LHCN-M2 (cell line): Measurements from ENCODE around the gene TMEM120B. TPM values are rescaled to one million over a fixed set of nuclear protein-coding genes. Genes with fewer than 3 reads are reported as not detected.

Source experiments
- DNase-seq: peaks from one replicate; pipeline ENCODE4 v3.0.0-alpha.2; 2012; ENCODE audit warnings: low read depth
- total RNA-seq: library from RNA; depleted of rRNA; stranded (reverse); fragments of >200 nt; gene quantifications from 2 replicates; pipeline ENCODE4 v1.2.3, GENCODE V29; 2014

TMEM120B gene
- total RNA-seq, 1 experiment from 2014 or later: 13.0 TPM

GRCh38 chr12:121791671-121792551 lies 79.4 kb downstream of the TMEM120B start:
- DNase-seq: no peak

GRCh38 chr12:121792607-121793439 lies 80.3 kb downstream of the TMEM120B start:
- DNase-seq: no peak

- no peak for DNase-seq
These were observed 80.9 kb downstream of the TMEM120B start, which contains the start of gene RHOF for GRCh38 chr12:121793440-121793837. RHOF (minus strand) TSS chr12:121793688; CDS start chr12:121793633, 55 bp downstream.

- DNase-seq: peak; percentile 82
These were observed 81.4 kb downstream of the TMEM120B start for GRCh38 chr12:121793838-121794533.

- no peak for DNase-seq
These were observed 82.0 kb downstream of the TMEM120B start for GRCh38 chr12:121794534-121795033.

- peak; percentile 79 for DNase-seq
These were observed 82.7 kb downstream of the TMEM120B start for GRCh38 chr12:121795034-121795968.

GRCh38 chr12:121796855-121797751 lies 84.6 kb downstream of the TMEM120B start:
- peak; percentile 82 for DNase-seq

GRCh38 chr12:121797937-121798786 lies 85.6 kb downstream of the TMEM120B start:
- DNase-seq: peak; percentile 84

GRCh38 chr12:121798787-121799155 lies 86.2 kb downstream of the TMEM120B start:
- DNase-seq: no peak

- peak; percentile 86 for DNase-seq
These were observed 86.7 kb downstream of the TMEM120B start for GRCh38 chr12:121799156-121799841.

- DNase-seq: peak; percentile 89
These were observed 87.5 kb downstream of the TMEM120B start for GRCh38 chr12:121799842-121800693.

GRCh38 chr12:121800694-121801594 lies 88.4 kb downstream of the TMEM120B start:
- peak; percentile 77 for DNase-seq

GRCh38 chr12:121801595-121802484 lies 89.3 kb downstream of the TMEM120B start:
- no peak for DNase-seq

- no peak for DNase-seq
These were observed 89.9 kb downstream of the TMEM120B start for GRCh38 chr12:121802485-121802842.
